GM12865 (cell line): ENCODE results near the gene F12.

ENCODE experiments used
- DNase-seq: peaks from one replicate; pipeline ENCODE4 v3.0.0; 2010; ENCODE audit warnings: low read depth
- H3K4me3 ChIP-seq: 2 replicates; pipeline ENCODE4 v1.5.1; 2011; ENCODE audit warnings: mild to moderate bottlenecking, low read depth, low read length, control low read depth
- TF ChIP-seq, protein P1 (sequence below): IDR thresholded peaks from 2 replicates; pipeline ENCODE4 v1.5.1; 2011; ENCODE audit warnings: low read length, control low read depth, low read depth, inconsistent platforms; ENCODE audit not compliant: insufficient read depth; ENCODE audit errors: missing control alignments

The F12 gene

DNA sequence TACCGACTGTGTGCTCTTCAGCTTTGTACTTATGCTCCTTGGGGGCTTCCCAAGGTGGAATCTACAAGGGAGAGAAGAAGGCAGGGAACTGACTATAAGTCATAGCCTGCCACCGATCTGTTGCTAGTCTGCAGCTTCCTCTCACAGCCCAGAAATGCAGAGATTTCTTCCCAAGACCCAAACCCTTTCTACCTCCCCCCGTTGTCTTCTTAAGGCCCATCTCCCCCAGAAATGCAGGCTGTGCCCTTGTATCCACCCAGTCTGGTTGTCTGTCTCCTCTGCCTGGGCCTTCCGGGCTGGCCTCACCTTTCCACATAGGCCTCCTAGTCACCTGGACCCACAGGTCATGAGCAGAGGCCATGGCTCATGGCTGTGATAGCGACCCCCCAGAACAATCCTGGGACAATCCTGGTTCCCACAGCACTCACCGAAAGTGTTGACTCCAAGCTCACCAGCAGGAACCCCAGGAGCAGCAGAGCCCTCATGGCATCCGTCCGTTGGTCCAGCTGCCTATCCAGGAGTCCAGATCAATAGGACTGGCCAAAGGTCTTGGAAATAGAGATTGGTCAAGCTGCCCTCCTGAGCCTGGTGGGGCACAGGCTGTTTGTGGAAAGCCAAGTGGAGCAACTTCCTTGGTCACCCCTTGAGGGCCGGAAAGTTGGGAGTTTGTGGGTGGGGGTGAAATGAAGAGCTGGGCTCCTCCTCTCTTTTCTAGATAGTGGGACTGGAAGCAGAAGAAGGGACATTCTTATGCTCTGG, at the start of gene F12:
Gene F12 (minus strand): TSS at position 522 of the 759 bp plus-strand sequence. CDS start 37 bp downstream, at position 485.
- no peak for DNase-seq
- TF ChIP-seq, protein P1, sequence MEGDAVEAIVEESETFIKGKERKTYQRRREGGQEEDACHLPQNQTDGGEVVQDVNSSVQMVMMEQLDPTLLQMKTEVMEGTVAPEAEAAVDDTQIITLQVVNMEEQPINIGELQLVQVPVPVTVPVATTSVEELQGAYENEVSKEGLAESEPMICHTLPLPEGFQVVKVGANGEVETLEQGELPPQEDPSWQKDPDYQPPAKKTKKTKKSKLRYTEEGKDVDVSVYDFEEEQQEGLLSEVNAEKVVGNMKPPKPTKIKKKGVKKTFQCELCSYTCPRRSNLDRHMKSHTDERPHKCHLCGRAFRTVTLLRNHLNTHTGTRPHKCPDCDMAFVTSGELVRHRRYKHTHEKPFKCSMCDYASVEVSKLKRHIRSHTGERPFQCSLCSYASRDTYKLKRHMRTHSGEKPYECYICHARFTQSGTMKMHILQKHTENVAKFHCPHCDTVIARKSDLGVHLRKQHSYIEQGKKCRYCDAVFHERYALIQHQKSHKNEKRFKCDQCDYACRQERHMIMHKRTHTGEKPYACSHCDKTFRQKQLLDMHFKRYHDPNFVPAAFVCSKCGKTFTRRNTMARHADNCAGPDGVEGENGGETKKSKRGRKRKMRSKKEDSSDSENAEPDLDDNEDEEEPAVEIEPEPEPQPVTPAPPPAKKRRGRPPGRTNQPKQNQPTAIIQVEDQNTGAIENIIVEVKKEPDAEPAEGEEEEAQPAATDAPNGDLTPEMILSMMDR: no peak
- H3K4me3 ChIP-seq: no peak within 1 kb of the TSS

DNA sequence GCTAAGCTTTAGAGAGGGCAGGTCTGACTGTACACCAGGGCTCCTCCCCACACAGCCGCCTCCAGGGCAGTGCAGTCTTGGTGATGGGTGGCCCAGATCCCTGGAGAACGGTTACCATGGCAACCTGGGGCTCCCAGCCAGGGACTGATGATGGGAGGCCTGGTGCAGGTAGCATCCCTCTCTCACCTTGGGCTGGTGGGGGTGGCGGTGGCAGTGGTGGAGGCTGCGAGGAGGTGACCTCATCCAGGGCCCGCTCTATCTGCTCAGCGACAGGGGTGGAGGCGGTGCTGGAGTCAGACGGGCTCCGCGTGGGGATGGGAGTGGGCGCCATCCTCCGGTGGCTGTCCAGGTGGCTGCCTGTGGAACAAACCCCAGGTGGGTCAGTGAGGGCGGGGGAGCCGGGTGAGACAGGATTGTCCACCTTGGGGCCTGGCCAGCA, 49.6 kb upstream of the F12 start:
- TF ChIP-seq, protein P1: no peak
- no peak overlapping the region for H3K4me3 ChIP-seq
- DNase-seq: no peak

GRCh38 chr5:177457852-177458681, 48.7 kb upstream of the F12 start:
- DNase-seq: no peak
- TF ChIP-seq, protein P1: no peak
- H3K4me3 ChIP-seq: no peak overlapping the region

GRCh38 chr5:177456976-177457851, 47.9 kb upstream of the F12 start:
- peak; percentile 96 for DNase-seq

DNA sequence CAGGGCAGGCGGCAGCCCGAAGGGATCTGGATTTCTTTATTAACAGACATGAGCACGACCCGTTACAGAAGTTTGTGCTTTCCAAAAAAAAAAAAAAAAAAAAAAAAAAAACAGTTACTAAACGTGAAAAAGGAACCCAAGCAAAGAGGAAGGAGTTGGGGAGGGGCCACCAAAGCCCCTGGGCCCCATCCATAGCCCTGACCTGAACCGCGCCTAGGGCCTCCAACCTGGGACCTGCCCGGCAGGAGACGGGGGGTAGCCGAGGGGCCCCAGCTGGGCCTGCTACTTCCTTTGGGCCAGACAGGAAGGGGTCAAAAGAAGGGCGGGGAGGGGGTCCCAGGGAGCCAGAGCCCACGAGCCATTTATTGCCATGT, 47.2 kb upstream of the F12 start:
- TF ChIP-seq, protein P1: no peak
- no peak for DNase-seq
- no peak overlapping the region for H3K4me3 ChIP-seq

More at GRCh38 chr5:177456976-177457851, 47.9 kb upstream of the F12 start:
- no peak overlapping the region for H3K4me3 ChIP-seq
- TF ChIP-seq, protein P1: peak; percentile 59
